ENCODE measurements around the gene FGD4.

FGD4 gene

DNA sequence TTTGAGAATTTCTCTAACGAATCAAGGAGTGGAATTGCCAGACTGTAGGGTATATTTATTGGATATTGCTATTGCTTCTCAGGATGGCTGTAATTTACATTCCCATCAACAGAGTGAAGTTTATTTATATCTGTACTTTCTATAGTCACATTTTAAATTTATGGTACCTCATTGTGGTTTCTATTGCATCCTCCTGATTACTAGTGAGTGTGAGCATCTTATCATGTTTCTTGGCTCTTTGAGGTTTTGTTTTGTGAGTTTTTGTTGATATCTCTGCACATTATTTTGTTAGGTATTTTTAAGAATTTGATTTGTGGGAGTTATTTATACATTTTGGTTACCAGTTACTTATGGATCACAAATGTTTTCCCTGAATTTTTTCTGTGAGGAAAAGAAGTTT, 293.7 kb downstream of the FGD4 start:
- DNase-seq: no peak
